SK-N-SH treated with all-trans-retinoic acid at 6 μM for 48 hours (cell line): Measurements from ENCODE around the gene CCDC88B.

Source experiments
- ATAC-seq: fragments of 200-7000 bp; cut with Tn5 transposase; 3 replicates; pipeline ENCODE4 v1.9.1; 2020; ENCODE audit warnings: mild to moderate bottlenecking, moderate library complexity
- ARNTL ChIP-seq: fragments of 450-650 bp; formaldehyde crosslinking; IDR thresholded peaks from 2 replicates; pipeline ENCODE4 v1.5.0; 2020; ENCODE audit warnings: low read depth, mild to moderate bottlenecking, moderate library complexity, borderline replicate concordance
- BACH2 ChIP-seq: fragments of 250-450 bp; sonication (Bioruptor Pico); IDR thresholded peaks from 2 replicates; pipeline ENCODE4 v1.9.0; 2021; ENCODE audit warnings: mild to moderate bottlenecking, borderline replicate concordance
- CREB5 ChIP-seq: fragments of 250-450 bp; sonication (Bioruptor Pico); IDR thresholded peaks from 2 replicates; pipeline ENCODE4 v1.5.1; 2020; ENCODE audit warnings: low read depth, mild to moderate bottlenecking, moderate library complexity
- CSDC2 ChIP-seq: fragments of 250-450 bp; sonication (Bioruptor Pico); IDR thresholded peaks from 2 replicates; pipeline ENCODE4 v1.5.0; 2020; ENCODE audit warnings: mild to moderate bottlenecking, moderate library complexity
- CSRNP3 ChIP-seq: fragments of 250-450 bp; sonication (Bioruptor Pico); IDR thresholded peaks from 2 replicates; pipeline ENCODE4 v1.5.1; 2021; ENCODE audit warnings: mild to moderate bottlenecking, moderate library complexity
- ESRRG ChIP-seq: fragments of 250-450 bp; sonication (Bioruptor Pico); IDR thresholded peaks from 2 replicates; pipeline ENCODE4 v1.6.1; 2021; ENCODE audit warnings: mild to moderate bottlenecking
- GLIS3 ChIP-seq: fragments of 250-450 bp; sonication (Bioruptor Pico); IDR thresholded peaks from 2 replicates; pipeline ENCODE4 v1.5.0; 2020; ENCODE audit warnings: mild to moderate bottlenecking, moderate library complexity
- ISL1 ChIP-seq: fragments of 250-450 bp; sonication (Bioruptor Pico); IDR thresholded peaks from 2 replicates; pipeline ENCODE4 v2.1.2; 2022; ENCODE audit warnings: mild to moderate bottlenecking, moderate library complexity
- OSR1 ChIP-seq: fragments of 250-450 bp; sonication (Bioruptor Pico); IDR thresholded peaks from 2 replicates; pipeline ENCODE4 v1.8.0; 2022; ENCODE audit warnings: moderate library complexity, mild to moderate bottlenecking, inconsistent platforms
- PATZ1 ChIP-seq: fragments of 250-450 bp; sonication (Bioruptor Pico); IDR thresholded peaks from 2 replicates; pipeline ENCODE4 v1.8.0; 2020; ENCODE audit warnings: mild to moderate bottlenecking, moderate library complexity, borderline replicate concordance
- POU6F1 ChIP-seq: fragments of 250-450 bp; sonication (Bioruptor Pico); IDR thresholded peaks from 2 replicates; pipeline ENCODE4 v1.8.0; 2021; ENCODE audit warnings: low read depth, mild to moderate bottlenecking, moderate library complexity, borderline replicate concordance
- PPARA ChIP-seq: fragments of 250-450 bp; sonication (Bioruptor Pico); IDR thresholded peaks from 2 replicates; pipeline ENCODE4 v1.5.0; 2020; ENCODE audit warnings: mild to moderate bottlenecking, borderline replicate concordance
- RARB ChIP-seq: fragments of 250-450 bp; sonication (Bioruptor Pico); IDR thresholded peaks from 2 replicates; pipeline ENCODE4 v1.8.0; 2021; ENCODE audit warnings: mild to moderate bottlenecking, moderate library complexity
- TCF4 ChIP-seq: fragments of 250-450 bp; sonication (Bioruptor Pico); IDR thresholded peaks from 2 replicates; pipeline ENCODE4 v1.8.0; 2021; ENCODE audit warnings: mild to moderate bottlenecking, moderate library complexity, borderline replicate concordance
- TOX ChIP-seq: fragments of 250-450 bp; sonication (Bioruptor Pico); IDR thresholded peaks from 2 replicates; pipeline ENCODE4 v1.8.0; 2021; ENCODE audit warnings: mild to moderate bottlenecking, moderate library complexity, borderline replicate concordance
- TSHZ2 ChIP-seq: fragments of 250-450 bp; sonication (Bioruptor Pico); IDR thresholded peaks from 2 replicates; pipeline ENCODE4 v1.5.0; 2020; ENCODE audit warnings: mild to moderate bottlenecking, moderate library complexity
- ZC3H10 ChIP-seq: fragments of 250-450 bp; sonication (Bioruptor Pico); IDR thresholded peaks from 2 replicates; pipeline ENCODE4 v1.5.1; 2021; ENCODE audit warnings: mild to moderate bottlenecking, moderate library complexity
- ZFP3 ChIP-seq: fragments of 250-450 bp; sonication (Bioruptor Pico); IDR thresholded peaks from 2 replicates; pipeline ENCODE4 v1.5.0; 2020; ENCODE audit warnings: mild to moderate bottlenecking, moderate library complexity
- ZFP30 ChIP-seq: fragments of 450-650 bp; formaldehyde crosslinking; IDR thresholded peaks from 2 replicates; pipeline ENCODE4 v1.5.0; 2022; ENCODE audit warnings: mild to moderate bottlenecking, moderate library complexity
- ZNF565 ChIP-seq: fragments of 450-650 bp; formaldehyde crosslinking; conservative IDR thresholded peaks from 2 replicates; pipeline ENCODE4 v1.5.0; 2020; ENCODE audit warnings: low read depth, mild to moderate bottlenecking, moderate library complexity
- ZNF70 ChIP-seq: fragments of 450-650 bp; formaldehyde crosslinking; IDR thresholded peaks from 2 replicates; pipeline ENCODE4 v1.5.0; 2020; ENCODE audit warnings: mild to moderate bottlenecking, moderate library complexity
- ZNF8 ChIP-seq: fragments of 450-650 bp; formaldehyde crosslinking; IDR thresholded peaks from 2 replicates; pipeline ENCODE4 v1.5.0; 2020; ENCODE audit warnings: mild to moderate bottlenecking, moderate library complexity

CCDC88B gene

GRCh38 chr11:64388894-64389293, 48.9 kb downstream of the CCDC88B start (continued):
- TF ChIP-seq POU6F1 (CRISPR knock-in tag) (no peak), ZNF8 (no peak), ISL1 (no peak), ZNF565 (CRISPR knock-in tag) (no peak), ESRRG (no peak), TOX (CRISPR knock-in tag) (no peak)

GRCh38 chr11:64389851-64390250, 49.8 kb downstream of the CCDC88B start:
- no peak for ATAC-seq
- no peak for TF ChIP-seq TCF4
- TF ChIP-seq RARB (CRISPR knock-in tag), result no peak
- TF ChIP-seq ZFP3 (CRISPR knock-in tag), result no peak
- no peak for TF ChIP-seq ZFP30
- TF ChIP-seq TSHZ2 (CRISPR knock-in tag), result no peak

- TF ChIP-seq GLIS3 (CRISPR knock-in tag) (no peak), ZC3H10 (CRISPR knock-in tag) (no peak), PPARA (no peak), ZFP3 (CRISPR knock-in tag) (no peak), POU6F1 (CRISPR knock-in tag) (no peak), TSHZ2 (CRISPR knock-in tag) (no peak), CSRNP3 (CRISPR knock-in tag) (no peak), RARB (CRISPR knock-in tag) (no peak), ARNTL (no peak), BACH2 (no peak), OSR1 (CRISPR knock-in tag) (no peak), CSDC2 (CRISPR knock-in tag) (no peak), PATZ1 (CRISPR knock-in tag) (no peak), ZFP30 (no peak), ESRRG (no peak), ZNF70 (no peak), TCF4 (no peak), CREB5 (no peak), TOX (CRISPR knock-in tag) (no peak)
- ATAC-seq, result no peak
These were observed 50.6 kb downstream of the CCDC88B start for GRCh38 chr11:64390558-64390957.
